ENCODE data around the gene UGT2A3.
"Not testable (repeated sequence)": the region's sequence is repeated elsewhere in the genome, so short reads cannot be mapped to it uniquely, and the experiment has no call there.

The UGT2A3 gene

GRCh38 chr4:68951806-68952585 is 392 bp upstream of the UGT2A3 start:
- no peaks in the 10 kb centered on the region for H3K36me3 ChIP-seq (ENCODE audit: control insufficient read depth, insufficient read depth, low read length)
- no peaks in the 10 kb centered on the region for H3K9me3 ChIP-seq (ENCODE audit: control insufficient read depth, low read length)
- no peaks in the 10 kb centered on the region for H3K27me3 ChIP-seq (ENCODE audit: control insufficient read depth, insufficient read depth, low read length)
- H3K9ac ChIP-seq (ENCODE audit: low read length): no peak overlapping the region
- peaks cover 16% of the 10 kb centered on the region for H3K4me1 ChIP-seq (ENCODE audit: control insufficient read depth, insufficient read depth, low read length)
- H3K4me3 ChIP-seq (ENCODE audit: low read length): no peak overlapping the region

GRCh38 chr4:68950033-68950432 is 1.6 kb downstream of the UGT2A3 start:
- Histone ChIP-seq H3K9me3 (ENCODE audit: control insufficient read depth, low read length) (no peaks in the 10 kb centered on the region), H3K36me3 (ENCODE audit: control insufficient read depth, insufficient read depth, low read length) (no peaks in the 10 kb centered on the region), H3K4me1 (ENCODE audit: control insufficient read depth, insufficient read depth, low read length) (peaks cover 16% of the 10 kb centered on the region), H3K27me3 (ENCODE audit: control insufficient read depth, insufficient read depth, low read length) (no peaks in the 10 kb centered on the region), H3K4me3 (ENCODE audit: low read length) (no peak overlapping the region), H3K9ac (ENCODE audit: low read length) (no peak overlapping the region)

- H3K4me3 ChIP-seq (ENCODE audit: low read length): no peak overlapping the region
- H3K4me1 ChIP-seq (ENCODE audit: control insufficient read depth, insufficient read depth, low read length): peaks cover 13% of the 10 kb centered on the region
- H3K36me3 ChIP-seq (ENCODE audit: control insufficient read depth, insufficient read depth, low read length): no peaks in the 10 kb centered on the region
- no peaks in the 10 kb centered on the region for H3K9me3 ChIP-seq (ENCODE audit: control insufficient read depth, low read length)
- no peaks in the 10 kb centered on the region for H3K27me3 ChIP-seq (ENCODE audit: control insufficient read depth, insufficient read depth, low read length)
- H3K9ac ChIP-seq (ENCODE audit: low read length): no peak overlapping the region
These were observed 2.6 kb downstream of the UGT2A3 start for GRCh38 chr4:68948985-68949384.

- Histone ChIP-seq H3K4me3 (ENCODE audit: low read length) (no peak overlapping the region), H3K4me1 (ENCODE audit: control insufficient read depth, insufficient read depth, low read length) (peaks cover 5% of the 10 kb centered on the region), H3K36me3 (ENCODE audit: control insufficient read depth, insufficient read depth, low read length) (no peaks in the 10 kb centered on the region), H3K9ac (ENCODE audit: low read length) (no peak overlapping the region), H3K9me3 (ENCODE audit: control insufficient read depth, low read length) (no peaks in the 10 kb centered on the region), H3K27me3 (ENCODE audit: control insufficient read depth, insufficient read depth, low read length) (no peaks in the 10 kb centered on the region)
These were observed 3.4 kb downstream of the UGT2A3 start for GRCh38 chr4:68948044-68948743.

GRCh38 chr4:68929076-68929737 is 22.4 kb downstream of the UGT2A3 start:
- Histone ChIP-seq H3K27me3 (ENCODE audit: control insufficient read depth, insufficient read depth, low read length) (no peaks in the 10 kb centered on the region), H3K4me3 (ENCODE audit: low read length) (no peak overlapping the region), H3K36me3 (ENCODE audit: control insufficient read depth, insufficient read depth, low read length) (no peaks in the 10 kb centered on the region), H3K9me3 (ENCODE audit: control insufficient read depth, low read length) (no peaks in the 10 kb centered on the region), H3K4me1 (ENCODE audit: control insufficient read depth, insufficient read depth, low read length) (no peaks in the 10 kb centered on the region), H3K9ac (ENCODE audit: low read length) (no peak overlapping the region)

GRCh38 chr4:68927165-68927564 is 24.4 kb downstream of the UGT2A3 start:
- no peaks in the 10 kb centered on the region for H3K27me3 ChIP-seq (ENCODE audit: control insufficient read depth, insufficient read depth, low read length)
- H3K4me1 ChIP-seq (ENCODE audit: control insufficient read depth, insufficient read depth, low read length): no peaks in the 10 kb centered on the region
- H3K9me3 ChIP-seq (ENCODE audit: control insufficient read depth, low read length): no peaks in the 10 kb centered on the region
- no peak overlapping the region for H3K4me3 ChIP-seq (ENCODE audit: low read length)
- no peaks in the 10 kb centered on the region for H3K36me3 ChIP-seq (ENCODE audit: control insufficient read depth, insufficient read depth, low read length)
- no peak overlapping the region for H3K9ac ChIP-seq (ENCODE audit: low read length)

GRCh38 chr4:68922202-68922601 is 29.4 kb downstream of the UGT2A3 start:
- H3K9me3 ChIP-seq (ENCODE audit: control insufficient read depth, low read length); H3K27me3 ChIP-seq (ENCODE audit: control insufficient read depth, insufficient read depth, low read length); H3K4me1 ChIP-seq (ENCODE audit: control insufficient read depth, insufficient read depth, low read length); H3K9ac ChIP-seq (ENCODE audit: low read length); H3K36me3 ChIP-seq (ENCODE audit: control insufficient read depth, insufficient read depth, low read length); H3K4me3 ChIP-seq (ENCODE audit: low read length): not testable (repeated sequence)

GRCh38 chr4:68921051-68921450 is 30.6 kb downstream of the UGT2A3 start:
- Histone ChIP-seq H3K4me1 (ENCODE audit: control insufficient read depth, insufficient read depth, low read length) (no peaks in the 10 kb centered on the region), H3K9me3 (ENCODE audit: control insufficient read depth, low read length) (no peaks in the 10 kb centered on the region), H3K9ac (ENCODE audit: low read length) (no peak overlapping the region), H3K27me3 (ENCODE audit: control insufficient read depth, insufficient read depth, low read length) (no peaks in the 10 kb centered on the region), H3K4me3 (ENCODE audit: low read length) (no peak overlapping the region), H3K36me3 (ENCODE audit: control insufficient read depth, insufficient read depth, low read length) (no peaks in the 10 kb centered on the region)

GRCh38 chr4:68917016-68917415 is 34.6 kb downstream of the UGT2A3 start:
- Histone ChIP-seq H3K4me3 (ENCODE audit: low read length) (no peak overlapping the region), H3K9me3 (ENCODE audit: control insufficient read depth, low read length) (no peaks in the 10 kb centered on the region), H3K36me3 (ENCODE audit: control insufficient read depth, insufficient read depth, low read length) (no peaks in the 10 kb centered on the region), H3K9ac (ENCODE audit: low read length) (no peak overlapping the region), H3K4me1 (ENCODE audit: control insufficient read depth, insufficient read depth, low read length) (no peaks in the 10 kb centered on the region), H3K27me3 (ENCODE audit: control insufficient read depth, insufficient read depth, low read length) (no peaks in the 10 kb centered on the region)

GRCh38 chr4:68912807-68913206 is 38.8 kb downstream of the UGT2A3 start:
- Histone ChIP-seq H3K36me3 (ENCODE audit: control insufficient read depth, insufficient read depth, low read length) (no peaks in the 10 kb centered on the region), H3K27me3 (ENCODE audit: control insufficient read depth, insufficient read depth, low read length) (no peaks in the 10 kb centered on the region), H3K4me3 (ENCODE audit: low read length) (no peak overlapping the region), H3K4me1 (ENCODE audit: control insufficient read depth, insufficient read depth, low read length) (peaks cover 3% of the 10 kb centered on the region), H3K9me3 (ENCODE audit: control insufficient read depth, low read length) (no peaks in the 10 kb centered on the region), H3K9ac (ENCODE audit: low read length) (no peak overlapping the region)

- no peak overlapping the region for H3K9ac ChIP-seq (ENCODE audit: low read length)
- H3K4me3 ChIP-seq (ENCODE audit: low read length): no peak overlapping the region
- peaks cover 34% of the 10 kb centered on the region for H3K4me1 ChIP-seq (ENCODE audit: control insufficient read depth, insufficient read depth, low read length)
- no peaks in the 10 kb centered on the region for H3K36me3 ChIP-seq (ENCODE audit: control insufficient read depth, insufficient read depth, low read length)
- H3K9me3 ChIP-seq (ENCODE audit: control insufficient read depth, low read length): no peaks in the 10 kb centered on the region
- no peaks in the 10 kb centered on the region for H3K27me3 ChIP-seq (ENCODE audit: control insufficient read depth, insufficient read depth, low read length)
These were observed 42.2 kb downstream of the UGT2A3 start for GRCh38 chr4:68909385-68909784.
